ENCODE data around the gene CCSER1. TPM values are rescaled to one million over a fixed set of nuclear protein-coding genes. Genes with fewer than 3 reads are reported as not detected.
A peak's percentile ranks its signal among the peaks of the same experiment; 100 is the strongest.
"Not testable (repeated sequence)": the region's sequence is repeated elsewhere in the genome, so short reads cannot be mapped to it uniquely, and the experiment has no call there.

CCSER1 gene
- total and polyA plus RNA-seq, 8 donors: 2.0 to 9.0 (median 4.2) TPM

DNA sequence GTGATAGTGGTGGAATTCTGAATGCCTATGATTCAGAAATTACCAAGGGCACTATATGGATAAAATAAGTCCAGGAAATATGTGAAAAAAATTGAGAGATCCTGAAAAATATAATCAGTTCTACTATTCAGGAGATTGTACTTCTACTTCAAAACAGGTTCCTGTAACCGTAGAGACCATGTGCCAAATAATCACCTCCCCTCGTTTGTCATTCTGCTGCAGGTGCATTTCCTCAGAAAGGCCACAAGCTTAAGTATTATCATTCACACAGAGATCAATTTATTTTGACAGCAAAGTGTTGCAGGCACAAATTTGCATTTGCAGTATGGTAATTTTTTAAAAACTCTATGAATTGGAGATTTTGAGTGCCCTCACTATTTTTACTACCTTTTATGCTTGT is 1000.0 kb downstream of the CCSER1 start:
- Histone ChIP-seq H3K9me3 (no peaks in the 10 kb centered on the region), H3K4me1 (no peaks in the 10 kb centered on the region), H3K4me3 (no peak overlapping the region), H3K36me3 (no peaks in the 10 kb centered on the region), H3K27ac (no peak overlapping the region), H3K27me3 (no peaks in the 10 kb centered on the region)
- TF ChIP-seq, protein P1, sequence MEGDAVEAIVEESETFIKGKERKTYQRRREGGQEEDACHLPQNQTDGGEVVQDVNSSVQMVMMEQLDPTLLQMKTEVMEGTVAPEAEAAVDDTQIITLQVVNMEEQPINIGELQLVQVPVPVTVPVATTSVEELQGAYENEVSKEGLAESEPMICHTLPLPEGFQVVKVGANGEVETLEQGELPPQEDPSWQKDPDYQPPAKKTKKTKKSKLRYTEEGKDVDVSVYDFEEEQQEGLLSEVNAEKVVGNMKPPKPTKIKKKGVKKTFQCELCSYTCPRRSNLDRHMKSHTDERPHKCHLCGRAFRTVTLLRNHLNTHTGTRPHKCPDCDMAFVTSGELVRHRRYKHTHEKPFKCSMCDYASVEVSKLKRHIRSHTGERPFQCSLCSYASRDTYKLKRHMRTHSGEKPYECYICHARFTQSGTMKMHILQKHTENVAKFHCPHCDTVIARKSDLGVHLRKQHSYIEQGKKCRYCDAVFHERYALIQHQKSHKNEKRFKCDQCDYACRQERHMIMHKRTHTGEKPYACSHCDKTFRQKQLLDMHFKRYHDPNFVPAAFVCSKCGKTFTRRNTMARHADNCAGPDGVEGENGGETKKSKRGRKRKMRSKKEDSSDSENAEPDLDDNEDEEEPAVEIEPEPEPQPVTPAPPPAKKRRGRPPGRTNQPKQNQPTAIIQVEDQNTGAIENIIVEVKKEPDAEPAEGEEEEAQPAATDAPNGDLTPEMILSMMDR (IDR thresholded peaks at IDR 0.05): no peak
- DNase-seq (no peak), ATAC-seq (no peak)
- intact Hi-C loops (cut with DNase I): no loop called here

DNA sequence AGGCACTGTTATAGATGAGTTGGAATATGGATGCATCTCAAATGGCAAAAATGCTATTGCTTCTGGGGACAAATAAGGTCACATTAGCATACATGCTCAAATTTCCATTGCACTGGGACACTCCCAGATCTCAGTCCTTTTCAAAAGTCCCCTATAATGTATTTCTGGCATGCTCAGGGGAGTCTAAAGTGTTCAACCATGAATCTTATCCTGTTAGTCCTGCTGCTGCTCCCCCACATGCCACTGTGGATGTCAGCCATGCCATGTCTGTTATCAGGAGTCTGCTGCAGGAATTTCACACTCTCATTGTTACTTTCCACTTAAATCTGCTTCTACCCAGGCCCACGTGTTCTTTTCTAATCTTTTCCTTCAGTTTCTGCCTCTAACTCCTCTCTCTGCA is 1000.6 kb downstream of the CCSER1 start:
- H3K27ac ChIP-seq: no peak overlapping the region
- DNase-seq (no peak), ATAC-seq (no peak)
- TF ChIP-seq, protein P1 (IDR thresholded peaks at IDR 0.05): no peak
- no peaks in the 10 kb centered on the region for H3K36me3 ChIP-seq
- no peaks in the 10 kb centered on the region for H3K9me3 ChIP-seq
- H3K27me3 ChIP-seq: no peaks in the 10 kb centered on the region
- H3K4me1 ChIP-seq: no peaks in the 10 kb centered on the region
- intact Hi-C loops (cut with DNase I): no loop called here
- no peak overlapping the region for H3K4me3 ChIP-seq

DNA sequence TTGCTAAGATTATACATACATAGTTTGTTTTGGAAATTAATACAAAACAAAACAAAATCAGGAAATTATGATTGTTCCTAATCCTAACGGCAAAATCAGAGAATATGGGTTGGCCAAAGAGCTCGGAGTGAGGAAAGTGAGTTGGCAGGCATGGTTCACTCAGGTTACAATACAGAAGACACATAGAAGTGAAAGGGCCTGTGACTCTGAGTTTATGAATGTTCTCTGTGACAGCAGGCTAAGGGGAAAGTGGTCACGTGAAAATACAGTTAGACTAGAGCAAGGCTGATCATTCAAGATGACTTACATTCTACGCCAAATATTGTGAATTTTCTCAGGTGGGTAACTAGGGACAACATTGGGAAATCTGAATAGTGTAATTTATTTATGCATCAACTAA is 1001.3 kb downstream of the CCSER1 start:
- H3K36me3 ChIP-seq: no peaks in the 10 kb centered on the region
- no peak overlapping the region for H3K27ac ChIP-seq
- H3K4me1 ChIP-seq: no peaks in the 10 kb centered on the region
- TF ChIP-seq, protein P1 (IDR thresholded peaks at IDR 0.05): no peak
- no peaks in the 10 kb centered on the region for H3K9me3 ChIP-seq
- H3K4me3 ChIP-seq: no peak overlapping the region
- no peaks in the 10 kb centered on the region for H3K27me3 ChIP-seq
- DNase-seq (no peak), ATAC-seq (no peak)
- intact Hi-C loops (cut with DNase I): no loop called here

DNA sequence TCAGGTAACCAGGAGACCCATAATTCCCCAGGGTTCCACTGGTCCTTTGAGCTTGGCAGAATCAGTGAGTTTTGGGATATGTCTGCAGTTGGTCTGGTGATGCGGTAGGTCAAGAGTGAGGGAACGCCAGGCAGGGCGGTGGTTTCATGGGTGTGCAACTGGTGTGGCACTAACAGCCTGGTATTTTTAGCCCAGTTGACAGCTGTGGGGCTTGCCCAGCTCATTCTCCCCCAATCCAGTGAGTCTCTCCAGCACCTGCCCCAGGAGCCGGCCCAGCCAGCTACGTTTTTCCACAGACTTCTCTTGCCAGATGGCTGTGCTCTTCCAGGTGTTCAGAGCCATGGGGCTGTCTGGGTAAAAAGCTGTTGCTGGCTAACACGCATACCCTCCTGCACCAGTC is 1019.9 kb downstream of the CCSER1 start:
- Histone ChIP-seq H3K27me3 (no peaks in the 10 kb centered on the region), H3K36me3 (no peaks in the 10 kb centered on the region), H3K4me3 (no peak overlapping the region), H3K4me1 (no peaks in the 10 kb centered on the region), H3K9me3 (peaks cover 0 to 42% of the 10 kb centered on the region in 2 donors), H3K27ac (no peak overlapping the region)
- DNase-seq (peak in 1 of 4 donors; percentile 48), ATAC-seq (no peak)
- TF ChIP-seq, protein P1 (IDR thresholded peaks at IDR 0.05): no peak
- intact Hi-C loops (cut with DNase I): no loop called here

DNA sequence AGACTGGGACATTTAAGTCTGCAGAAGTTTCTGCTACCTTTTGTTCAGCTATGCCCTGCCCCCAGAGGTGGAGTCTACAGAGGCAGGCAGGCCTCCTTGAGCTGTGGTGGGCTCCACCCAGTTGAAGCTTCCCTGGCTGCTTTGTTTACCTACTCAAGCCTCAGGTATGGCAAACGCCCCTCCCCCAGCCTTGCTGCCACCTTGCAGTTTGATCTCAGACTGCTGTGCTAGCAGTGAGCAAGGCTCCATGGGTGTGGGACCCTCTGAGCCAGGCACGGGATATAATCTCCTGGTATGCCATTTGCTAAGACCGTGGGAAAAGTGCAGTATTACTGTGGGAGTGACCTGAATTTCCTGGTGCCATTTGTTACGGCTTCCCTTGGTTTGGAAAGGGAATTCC is 1026.8 kb downstream of the CCSER1 start:
- H3K4me1 ChIP-seq; H3K27me3 ChIP-seq; H3K36me3 ChIP-seq; H3K27ac ChIP-seq; intact Hi-C loops (cut with DNase I); DNase-seq; ATAC-seq; H3K4me3 ChIP-seq: not testable (repeated sequence)
- H3K9me3 ChIP-seq: peaks cover 0 to 41% of the 10 kb centered on the region in 2 donors

DNA sequence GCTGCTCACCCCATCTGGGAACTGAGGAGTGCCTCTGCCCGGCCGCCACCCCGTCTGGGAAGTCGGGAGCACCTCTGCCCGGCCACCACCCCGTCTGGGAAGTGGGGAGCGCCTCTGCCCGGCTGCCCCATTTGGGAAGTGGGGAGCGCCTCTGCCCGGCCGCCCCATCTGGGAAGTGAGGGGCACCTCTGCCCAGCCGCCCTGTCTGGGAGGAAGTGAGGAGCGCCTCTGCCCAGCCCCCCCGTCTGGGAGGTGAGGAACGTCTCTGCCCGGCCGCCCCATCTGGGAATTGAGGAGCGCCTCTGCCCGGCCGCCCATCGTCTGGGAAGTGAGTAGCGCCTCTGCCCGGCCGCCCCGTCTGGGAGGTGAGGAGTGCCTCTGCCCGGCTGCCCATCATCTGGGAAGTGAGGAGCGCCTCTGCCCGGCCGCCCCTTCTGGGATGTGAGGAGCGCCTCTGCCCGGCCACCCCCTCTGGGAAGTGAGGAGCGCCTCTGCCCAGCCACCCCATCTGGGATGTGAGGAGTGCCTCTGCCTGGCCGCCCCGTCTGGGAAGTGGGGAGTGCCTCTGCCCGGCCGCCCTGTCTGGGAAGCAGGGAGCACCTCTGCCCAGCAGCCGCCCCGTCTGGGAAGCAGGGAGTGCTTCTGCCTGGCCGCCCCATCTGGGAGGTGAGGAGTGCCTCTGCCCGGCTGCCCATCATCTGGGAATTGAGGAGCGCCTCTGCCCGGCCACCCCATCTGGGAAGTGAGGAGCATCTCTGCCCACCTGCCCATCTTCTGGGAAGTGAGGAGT is 1040.9 kb downstream of the CCSER1 start:
- intact Hi-C loops (cut with DNase I); H3K4me3 ChIP-seq; ATAC-seq; H3K4me1 ChIP-seq; H3K27me3 ChIP-seq; H3K27ac ChIP-seq; H3K36me3 ChIP-seq: not testable (repeated sequence)
- peak in 1 of 4 donors; percentile 76 for DNase-seq
- H3K9me3 ChIP-seq: peaks cover 0 to 17% of the 10 kb centered on the region in 2 donors
